ENCODE measurements around the gene PLCH2. TPM values are rescaled to one million over a fixed set of nuclear protein-coding genes. Genes with fewer than 3 reads are reported as not detected.

The PLCH2 gene
- total RNA-seq, 1 donor from 2014 or later, result not detected

GRCh38 chr1:2479618-2480017 lies 3.5 kb downstream of the PLCH2 start:
- no peak overlapping the region for H3K4me3 Mint-ChIP-seq (ENCODE audit: low read depth)
- no peaks in the 10 kb centered on the region for H3K4me1 Mint-ChIP-seq (ENCODE audit: low read depth)
- no peak for DNase-seq (ENCODE audit: low spot score, unreplicated experiment)
- H3K9me3 Mint-ChIP-seq (ENCODE audit: low read depth), result no peaks in the 10 kb centered on the region
- H3K27ac Mint-ChIP-seq, result no peak overlapping the region
- H3K36me3 Mint-ChIP-seq (ENCODE audit: insufficient read depth), result no peaks in the 10 kb centered on the region
- peaks cover 4% of the 10 kb centered on the region for H3K27me3 Mint-ChIP-seq
- TF ChIP-seq, protein P1, sequence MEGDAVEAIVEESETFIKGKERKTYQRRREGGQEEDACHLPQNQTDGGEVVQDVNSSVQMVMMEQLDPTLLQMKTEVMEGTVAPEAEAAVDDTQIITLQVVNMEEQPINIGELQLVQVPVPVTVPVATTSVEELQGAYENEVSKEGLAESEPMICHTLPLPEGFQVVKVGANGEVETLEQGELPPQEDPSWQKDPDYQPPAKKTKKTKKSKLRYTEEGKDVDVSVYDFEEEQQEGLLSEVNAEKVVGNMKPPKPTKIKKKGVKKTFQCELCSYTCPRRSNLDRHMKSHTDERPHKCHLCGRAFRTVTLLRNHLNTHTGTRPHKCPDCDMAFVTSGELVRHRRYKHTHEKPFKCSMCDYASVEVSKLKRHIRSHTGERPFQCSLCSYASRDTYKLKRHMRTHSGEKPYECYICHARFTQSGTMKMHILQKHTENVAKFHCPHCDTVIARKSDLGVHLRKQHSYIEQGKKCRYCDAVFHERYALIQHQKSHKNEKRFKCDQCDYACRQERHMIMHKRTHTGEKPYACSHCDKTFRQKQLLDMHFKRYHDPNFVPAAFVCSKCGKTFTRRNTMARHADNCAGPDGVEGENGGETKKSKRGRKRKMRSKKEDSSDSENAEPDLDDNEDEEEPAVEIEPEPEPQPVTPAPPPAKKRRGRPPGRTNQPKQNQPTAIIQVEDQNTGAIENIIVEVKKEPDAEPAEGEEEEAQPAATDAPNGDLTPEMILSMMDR (IDR thresholded peaks at IDR 0.05; ENCODE audit: unreplicated experiment), result no peak

GRCh38 chr1:2480236-2480985 lies 4.3 kb downstream of the PLCH2 start:
- no peaks in the 10 kb centered on the region for H3K36me3 Mint-ChIP-seq (ENCODE audit: insufficient read depth)
- H3K27me3 Mint-ChIP-seq, result peaks cover 4% of the 10 kb centered on the region
- H3K4me3 Mint-ChIP-seq (ENCODE audit: low read depth), result no peak overlapping the region
- no peak for DNase-seq (ENCODE audit: low spot score, unreplicated experiment)
- H3K4me1 Mint-ChIP-seq (ENCODE audit: low read depth), result no peaks in the 10 kb centered on the region
- TF ChIP-seq, protein P1 (IDR thresholded peaks at IDR 0.05; ENCODE audit: unreplicated experiment), result no peak
- no peak overlapping the region for H3K27ac Mint-ChIP-seq
- no peaks in the 10 kb centered on the region for H3K9me3 Mint-ChIP-seq (ENCODE audit: low read depth)

DNA sequence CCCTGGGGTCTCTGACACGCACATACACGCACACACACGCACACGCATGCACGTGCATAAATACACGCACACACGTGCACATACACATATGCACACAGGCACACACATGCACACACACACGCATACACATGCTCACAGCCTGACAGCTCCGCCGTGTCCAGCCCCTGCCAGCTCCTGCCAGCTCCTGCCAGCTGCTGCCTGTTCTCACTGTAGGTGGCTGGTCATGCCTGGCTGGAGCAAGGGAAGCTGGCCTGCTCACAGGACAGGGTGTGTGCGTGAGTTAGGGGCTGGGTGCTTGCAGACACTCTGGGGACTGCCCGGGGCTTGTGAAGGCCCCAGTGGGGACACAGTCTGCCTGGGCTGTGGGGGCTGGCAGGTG lies 4.9 kb downstream of the PLCH2 start:
- Mint-ChIP-seq H3K4me3 (ENCODE audit: low read depth) (no peak overlapping the region), H3K27ac (no peak overlapping the region), H3K36me3 (ENCODE audit: insufficient read depth) (no peaks in the 10 kb centered on the region), H3K27me3 (peaks cover 4% of the 10 kb centered on the region), H3K4me1 (ENCODE audit: low read depth) (no peaks in the 10 kb centered on the region), H3K9me3 (ENCODE audit: low read depth) (no peaks in the 10 kb centered on the region)
- no peak for DNase-seq (ENCODE audit: low spot score, unreplicated experiment)
- TF ChIP-seq, protein P1 (IDR thresholded peaks at IDR 0.05; ENCODE audit: unreplicated experiment), result no peak

GRCh38 chr1:2481885-2482284 lies 5.8 kb downstream of the PLCH2 start:
- no peak overlapping the region for H3K4me3 Mint-ChIP-seq (ENCODE audit: low read depth)
- no peak overlapping the region for H3K27ac Mint-ChIP-seq

DNA sequence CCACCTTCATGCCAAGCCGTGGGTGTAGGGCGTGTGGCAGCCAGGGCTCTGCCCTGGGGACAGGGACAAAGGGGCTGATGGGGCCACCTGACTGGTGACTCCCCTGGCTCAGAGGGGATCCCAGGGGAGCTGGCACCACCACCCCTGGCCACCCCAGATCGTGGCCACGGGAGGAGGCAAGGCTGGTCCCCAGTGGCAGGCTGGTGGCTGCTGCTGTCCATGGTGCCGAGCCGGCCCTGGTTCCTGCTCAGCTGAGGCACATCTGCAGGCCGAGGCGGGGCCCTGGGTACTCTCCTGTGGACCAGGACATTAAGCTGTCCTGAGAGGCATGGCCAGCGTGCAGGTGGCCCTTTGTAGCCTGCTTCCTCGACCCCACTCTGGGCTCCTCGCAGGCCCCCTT lies 6.5 kb downstream of the PLCH2 start:
- DNase-seq (ENCODE audit: low spot score, unreplicated experiment), result no peak
- H3K27me3 Mint-ChIP-seq, result peaks cover 4% of the 10 kb centered on the region
- no peaks in the 10 kb centered on the region for H3K9me3 Mint-ChIP-seq (ENCODE audit: low read depth)
- H3K4me1 Mint-ChIP-seq (ENCODE audit: low read depth), result no peaks in the 10 kb centered on the region
- H3K36me3 Mint-ChIP-seq (ENCODE audit: insufficient read depth), result no peaks in the 10 kb centered on the region
- H3K27ac Mint-ChIP-seq, result no peak overlapping the region
- TF ChIP-seq, protein P1 (IDR thresholded peaks at IDR 0.05; ENCODE audit: unreplicated experiment), result no peak
- no peak overlapping the region for H3K4me3 Mint-ChIP-seq (ENCODE audit: low read depth)

More at GRCh38 chr1:2481885-2482284, 5.8 kb downstream of the PLCH2 start:
- TF ChIP-seq, protein P1 (IDR thresholded peaks at IDR 0.05; ENCODE audit: unreplicated experiment), result no peak
- no peaks in the 10 kb centered on the region for H3K36me3 Mint-ChIP-seq (ENCODE audit: insufficient read depth)
- H3K27me3 Mint-ChIP-seq, result peaks cover 4% of the 10 kb centered on the region
- DNase-seq (ENCODE audit: low spot score, unreplicated experiment), result no peak
- no peaks in the 10 kb centered on the region for H3K4me1 Mint-ChIP-seq (ENCODE audit: low read depth)
- no peaks in the 10 kb centered on the region for H3K9me3 Mint-ChIP-seq (ENCODE audit: low read depth)

All from progenitor cell of endocrine pancreas (in vitro differentiated cells).